ENCODE results near the gene RAB3GAP2. TPM values are rescaled to one million over a fixed set of nuclear protein-coding genes. Genes with fewer than 3 reads are reported as not detected.
"Not testable (repeated sequence)": the region's sequence is repeated elsewhere in the genome, so short reads cannot be mapped to it uniquely, and the experiment has no call there.

The RAB3GAP2 gene
- total RNA-seq, 2 experiments from 2014 or later, result 49.5 to 55.4 TPM

- Mint-ChIP-seq H3K4me1 (no peaks in the 10 kb centered on the region), H3K36me3 (ENCODE audit: low read depth) (no peaks in the 10 kb centered on the region), H3K4me3 (no peak overlapping the region), H3K27me3 (peaks cover 14% of the 10 kb centered on the region), H3K27ac (no peak overlapping the region), H3K9me3 (no peaks in the 10 kb centered on the region)
- ChIA-PET CTCF (interaction anchor here (2.9 kb wide), 1 partner anchor 9 kb away, joined by 8 read pairs; no protein-coding TSS in a partner anchor), POLR2A (no interaction called here)
- DNase-seq, result no peak
Measured at GRCh38 chr1:220278991-220279390, 6.7 kb upstream of the RAB3GAP2 start.

GRCh38 chr1:220275430-220275829 is 3.2 kb upstream of the RAB3GAP2 start:
- H3K36me3 Mint-ChIP-seq (ENCODE audit: low read depth), result no peaks in the 10 kb centered on the region
- peaks cover 5% of the 10 kb centered on the region for H3K4me1 Mint-ChIP-seq
- H3K9me3 Mint-ChIP-seq, result no peaks in the 10 kb centered on the region
- no peak overlapping the region for H3K27ac Mint-ChIP-seq
- no peak for DNase-seq
- no peak overlapping the region for H3K4me3 Mint-ChIP-seq
- H3K27me3 Mint-ChIP-seq, result peaks cover 12% of the 10 kb centered on the region
- ChIA-PET POLR2A (no interaction called here), CTCF (no interaction called here)

GRCh38 chr1:220274251-220274855 is 2.1 kb upstream of the RAB3GAP2 start:
- no peak for DNase-seq

GRCh38 chr1:220272841-220273090 is 513 bp upstream of the RAB3GAP2 start:
- Mint-ChIP-seq H3K36me3 (ENCODE audit: low read depth) (peaks cover 12% of the 10 kb centered on the region), H3K4me1 (peaks cover 15% of the 10 kb centered on the region), H3K27ac (no peak overlapping the region), H3K27me3 (peaks cover 5% of the 10 kb centered on the region), H3K4me3 (no peak overlapping the region), H3K9me3 (peaks cover 2% of the 10 kb centered on the region)
- DNase-seq, result no peak
- POLR2A ChIA-PET, result no interaction called here
- CTCF ChIA-PET, result no interaction called here

More at GRCh38 chr1:220274251-220274855, 2.1 kb upstream of the RAB3GAP2 start:
- H3K27ac Mint-ChIP-seq, result no peak overlapping the region
- no peak overlapping the region for H3K4me3 Mint-ChIP-seq
- ChIA-PET POLR2A (no interaction called here), CTCF (no interaction called here)
- no peaks in the 10 kb centered on the region for H3K9me3 Mint-ChIP-seq
- peaks cover 5% of the 10 kb centered on the region for H3K4me1 Mint-ChIP-seq
- peaks cover 12% of the 10 kb centered on the region for H3K27me3 Mint-ChIP-seq
- no peaks in the 10 kb centered on the region for H3K36me3 Mint-ChIP-seq (ENCODE audit: low read depth)

GRCh38 chr1:220271706-220272046 is 577 bp downstream of the RAB3GAP2 start:
- Mint-ChIP-seq H3K4me1 (peaks cover 23% of the 10 kb centered on the region), H3K36me3 (ENCODE audit: low read depth) (peaks cover 23% of the 10 kb centered on the region), H3K27me3 (peaks cover 5% of the 10 kb centered on the region), H3K27ac (no peak overlapping the region), H3K9me3 (peaks cover 2% of the 10 kb centered on the region), H3K4me3 (no peak overlapping the region)
- CTCF ChIA-PET, result interaction anchor here (1.0 kb wide), 1 partner anchor 24 kb away, joined by 5 read pairs; no protein-coding TSS in a partner anchor
- peak; percentile 17 for DNase-seq
- POLR2A ChIA-PET, result no interaction called here

- peaks cover 5% of the 10 kb centered on the region for H3K9me3 Mint-ChIP-seq
- H3K27ac Mint-ChIP-seq, result no peak overlapping the region
- peaks cover 27% of the 10 kb centered on the region for H3K4me1 Mint-ChIP-seq
- DNase-seq, result no peak
- no peaks in the 10 kb centered on the region for H3K27me3 Mint-ChIP-seq
- peaks cover 38% of the 10 kb centered on the region for H3K36me3 Mint-ChIP-seq (ENCODE audit: low read depth)
- POLR2A ChIA-PET, result no interaction called here
- H3K4me3 Mint-ChIP-seq, result no peak overlapping the region
- CTCF ChIA-PET, result no interaction called here
Measured at GRCh38 chr1:220269036-220269435, 3.2 kb downstream of the RAB3GAP2 start.

- H3K27ac Mint-ChIP-seq, result no peak overlapping the region
- ChIA-PET POLR2A (no interaction called here), CTCF (no interaction called here)
- DNase-seq, result no peak
- H3K4me1 Mint-ChIP-seq, result peaks cover 24% of the 10 kb centered on the region
- no peak overlapping the region for H3K4me3 Mint-ChIP-seq
- H3K27me3 Mint-ChIP-seq, result no peaks in the 10 kb centered on the region
- H3K36me3 Mint-ChIP-seq (ENCODE audit: low read depth), result peaks cover 46% of the 10 kb centered on the region
- peaks cover 7% of the 10 kb centered on the region for H3K9me3 Mint-ChIP-seq
Measured at GRCh38 chr1:220267630-220268029, 4.6 kb downstream of the RAB3GAP2 start.

GRCh38 chr1:220260228-220260627 is 12.0 kb downstream of the RAB3GAP2 start:
- peaks cover 26% of the 10 kb centered on the region for H3K4me1 Mint-ChIP-seq
- CTCF ChIA-PET, result not testable (repeated sequence)

GRCh38 chr1:220259756-220260155 is 12.5 kb downstream of the RAB3GAP2 start:
- Mint-ChIP-seq H3K9me3 (peaks cover 40% of the 10 kb centered on the region), H3K4me1 (peaks cover 26% of the 10 kb centered on the region), H3K36me3 (ENCODE audit: low read depth) (peaks cover 74% of the 10 kb centered on the region)
- H3K27ac Mint-ChIP-seq, H3K4me3 Mint-ChIP-seq, H3K27me3 Mint-ChIP-seq, DNase-seq, CTCF ChIA-PET, POLR2A ChIA-PET: not testable (repeated sequence)

More at GRCh38 chr1:220260228-220260627, 12.0 kb downstream of the RAB3GAP2 start:
- Mint-ChIP-seq H3K9me3 (peaks cover 38% of the 10 kb centered on the region), H3K36me3 (ENCODE audit: low read depth) (peaks cover 70% of the 10 kb centered on the region)
- H3K27ac Mint-ChIP-seq, DNase-seq, H3K27me3 Mint-ChIP-seq, H3K4me3 Mint-ChIP-seq, POLR2A ChIA-PET: not testable (repeated sequence)

- DNase-seq, H3K27ac Mint-ChIP-seq, H3K4me3 Mint-ChIP-seq, H3K27me3 Mint-ChIP-seq, POLR2A ChIA-PET: not testable (repeated sequence)
- Mint-ChIP-seq H3K9me3 (peaks cover 39% of the 10 kb centered on the region), H3K4me1 (peaks cover 26% of the 10 kb centered on the region), H3K36me3 (ENCODE audit: low read depth) (peaks cover 80% of the 10 kb centered on the region)
- CTCF ChIA-PET, result interaction anchor here (1.3 kb wide), 1 partner anchor 28 kb away, joined by 3 read pairs; no protein-coding TSS in a partner anchor
Measured at GRCh38 chr1:220256194-220256593, 16.1 kb downstream of the RAB3GAP2 start.

- H3K27me3 Mint-ChIP-seq, result no peaks in the 10 kb centered on the region
- DNase-seq, result no peak
- ChIA-PET POLR2A (no interaction called here), CTCF (interaction anchor here (1.3 kb wide), 1 partner anchor 27 kb away, joined by 3 read pairs; no protein-coding TSS in a partner anchor)
- H3K36me3 Mint-ChIP-seq (ENCODE audit: low read depth), result peaks cover 79% of the 10 kb centered on the region
- peaks cover 26% of the 10 kb centered on the region for H3K4me1 Mint-ChIP-seq
- H3K27ac Mint-ChIP-seq, result no peak overlapping the region
- H3K4me3 Mint-ChIP-seq, result no peak overlapping the region
- peaks cover 39% of the 10 kb centered on the region for H3K9me3 Mint-ChIP-seq
Measured at GRCh38 chr1:220255204-220255603, 17.0 kb downstream of the RAB3GAP2 start.

- CTCF ChIA-PET, H3K27me3 Mint-ChIP-seq: not testable (repeated sequence)
- H3K9me3 Mint-ChIP-seq, result peaks cover 47% of the 10 kb centered on the region
Measured at GRCh38 chr1:220253290-220253689, 19.0 kb downstream of the RAB3GAP2 start.

GRCh38 chr1:220251272-220251671 is 21.0 kb downstream of the RAB3GAP2 start:
- Mint-ChIP-seq H3K27me3 (no peaks in the 10 kb centered on the region), H3K27ac (no peak overlapping the region), H3K9me3 (peaks cover 48% of the 10 kb centered on the region), H3K36me3 (ENCODE audit: low read depth) (peaks cover 80% of the 10 kb centered on the region), H3K4me1 (peaks cover 5% of the 10 kb centered on the region), H3K4me3 (no peak overlapping the region)
- ChIA-PET POLR2A (no interaction called here), CTCF (no interaction called here)
- DNase-seq, result no peak

More at GRCh38 chr1:220253290-220253689, 19.0 kb downstream of the RAB3GAP2 start:
- H3K4me3 Mint-ChIP-seq, H3K27ac Mint-ChIP-seq, DNase-seq, POLR2A ChIA-PET: not testable (repeated sequence)
- Mint-ChIP-seq H3K4me1 (peaks cover 20% of the 10 kb centered on the region), H3K36me3 (ENCODE audit: low read depth) (peaks cover 82% of the 10 kb centered on the region)

GRCh38 chr1:220250681-220251080 is 21.6 kb downstream of the RAB3GAP2 start:
- Mint-ChIP-seq H3K4me1 (peaks cover 4% of the 10 kb centered on the region), H3K36me3 (ENCODE audit: low read depth) (peaks cover 80% of the 10 kb centered on the region), H3K27ac (no peak overlapping the region), H3K4me3 (no peak overlapping the region), H3K9me3 (peaks cover 50% of the 10 kb centered on the region), H3K27me3 (no peaks in the 10 kb centered on the region)
- ChIA-PET POLR2A (no interaction called here), CTCF (no interaction called here)
- no peak for DNase-seq
